HCT116 (cell line): Measurements from ENCODE around the gene SH2B3. TPM values are rescaled to one million over a fixed set of nuclear protein-coding genes. Genes with fewer than 3 reads are reported as not detected.

Source experiments
- ATAC-seq: fragments of 200-7000 bp; cut with Tn5 transposase; 2 replicates; pipeline ENCODE4 v1.9.1; 2020; ENCODE audit warnings: mild to moderate bottlenecking, moderate library complexity
- BruUV-seq: library from RNA; stranded (reverse); fragments of 400-500 nt; replicated peaks from 2 replicates; lab custom pipeline; 2021; lab: Mats Ljungman, UMichigan
- CTCF ChIA-PET: fragments of 300-600 bp; sonication (Branson Sonifier 250); formaldehyde crosslinking; loops from one replicate; lab custom pipeline; 2021; ENCODE audit warnings: antibody characterized with exemption; lab: Charles Lee
- POLR2A ChIA-PET: fragments of 300-600, 350-600 bp; sonication (Branson Sonifier 250); formaldehyde crosslinking; loops from one replicate; lab custom pipeline; 2021; ENCODE audit warnings: antibody characterized with exemption; lab: Charles Lee
- RAD21 ChIA-PET, 2 experiments: fragments of 300-600 bp; sonication (Branson Sonifier 250); formaldehyde crosslinking; loops; one replicate each; lab custom pipeline; 2023; ENCODE audit warnings: low total read pairs in 2 of 2; ENCODE audit not compliant: uncharacterized antibody in 2 of 2, unreplicated experiment in 2 of 2, low non-redundant PET in 1 of 2; lab: Charles Lee
- DNase-seq: peaks from one replicate; pipeline ENCODE4 v3.0.0-alpha.2; 2010; ENCODE audit warnings: low read depth, low spot score
- H2AFZ ChIP-seq: fragments of 200-600 bp; shearing (Covaris generic), sonication (generic); 2 replicates; pipeline ENCODE4 v1.6.1; 2017; ENCODE audit warnings: low read depth, mixed run types, mixed read lengths, antibody characterized with exemption, low read length; ENCODE audit not compliant: poor library complexity, severe bottlenecking
- H3K27ac ChIP-seq: 2 replicates; pipeline ENCODE4 v1.5.1; 2012; ENCODE audit warnings: low read depth, low read length
- H3K27me3 ChIP-seq: fragments of 200-600 bp; sonication (generic); 2 replicates; pipeline ENCODE4 v1.6.1; 2016; ENCODE audit warnings: mixed run types, low read length, mixed read lengths; ENCODE audit not compliant: insufficient read depth
- H3K36me3 ChIP-seq, 2 experiments: fragments of 200-500 bp in 1 of 2; fragments of 200-600 bp in 1 of 2; sonication (Bioruptor generic) in 1 of 2; sonication (generic) in 1 of 2; 2 replicates each; pipeline versions ENCODE4 v1.5.1 to v1.6.1; 2014 to 2016; ENCODE audit warnings: low read length in 2 of 2, inconsistent platforms in 1 of 2, mixed read lengths in 1 of 2, mixed run types in 1 of 2; ENCODE audit not compliant: insufficient read depth in 2 of 2, control insufficient read depth in 1 of 2
- H3K4me1 ChIP-seq, 2 experiments: fragments of 200-600 bp in 1 of 2; sonication (generic) in 1 of 2; 2 replicates each; pipeline versions ENCODE4 v1.5.1 to v1.6.1; 2012 to 2017; ENCODE audit warnings: low read length in 2 of 2, inconsistent platforms in 1 of 2, mild to moderate bottlenecking in 1 of 2, mixed read lengths in 1 of 2, mixed run types in 1 of 2, moderate library complexity in 1 of 2; ENCODE audit not compliant: insufficient read depth in 2 of 2, control insufficient read depth in 1 of 2
- H3K4me2 ChIP-seq: fragments of 200-600 bp; sonication (generic); 2 replicates; pipeline ENCODE4 v1.6.1; 2017; ENCODE audit warnings: mixed run types, low read length, mixed read lengths
- H3K4me3 ChIP-seq, 2 experiments: fragments of 200-600 bp in 1 of 2; sonication (generic) in 1 of 2; replicated peaks in 1 of 2; 2 replicates each; pipeline ENCODE4 v1.5.1; 2011 to 2016; ENCODE audit warnings: low read length in 2 of 2, control low read depth in 1 of 2, low read depth in 1 of 2, mild to moderate bottlenecking in 1 of 2, mixed read lengths in 1 of 2, mixed run types in 1 of 2
- H3K79me2 ChIP-seq: fragments of 200-600 bp; sonication (generic); 2 replicates; pipeline ENCODE4 v1.6.1; 2017; ENCODE audit warnings: mild to moderate bottlenecking, mixed run types, low read length, moderate library complexity, mixed read lengths; ENCODE audit not compliant: insufficient read depth
- H3K9ac ChIP-seq: fragments of 200-600 bp; sonication (generic); 2 replicates; pipeline ENCODE4 v1.6.1; 2016; ENCODE audit warnings: low read length, mixed read lengths
- H3K9me2 ChIP-seq: fragments of 200-600 bp; sonication (generic), shearing (Covaris generic); 2 replicates; pipeline ENCODE4 v1.6.1; 2017; ENCODE audit warnings: mixed run types, mild to moderate bottlenecking, moderate library complexity; ENCODE audit not compliant: insufficient read depth
- H3K9me3 ChIP-seq, 2 experiments: fragments of 200-500 bp in 1 of 2; fragments of 200-600 bp in 1 of 2; sonication (Bioruptor generic) in 1 of 2; sonication (generic) in 1 of 2; 2 replicates each; pipeline ENCODE4 v1.6.1; 2014 to 2017; ENCODE audit warnings: low read length in 2 of 2, mixed read lengths in 2 of 2, inconsistent platforms in 1 of 2, low read depth in 1 of 2, mild to moderate bottlenecking in 1 of 2, mixed run types in 1 of 2, moderate library complexity in 1 of 2; ENCODE audit not compliant: control insufficient read depth in 1 of 2, insufficient read depth in 1 of 2
- H4K20me1 ChIP-seq: fragments of 200-600 bp; sonication (generic), shearing (Covaris generic); 2 replicates; pipeline ENCODE4 v1.6.1; 2017; ENCODE audit warnings: mixed run types, mild to moderate bottlenecking, moderate library complexity; ENCODE audit not compliant: insufficient read depth
- CTCF ChIP-seq, 3 experiments: fragments of 200-600 bp in 1 of 3; sonication (generic) in 1 of 3; IDR thresholded peaks in 2 of 3; conservative IDR thresholded peaks in 1 of 3; 2 replicates each; pipeline ENCODE4 v1.5.1; 2012 to 2017; ENCODE audit warnings: low read depth in 2 of 3, low read length in 2 of 3, antibody characterized with exemption in 1 of 3, borderline replicate concordance in 1 of 3, control low read depth in 1 of 3, mild to moderate bottlenecking in 1 of 3, mixed read lengths in 1 of 3, mixed run types in 1 of 3, moderate library complexity in 1 of 3; ENCODE audit not compliant: insufficient read depth in 1 of 3
- EGR1 ChIP-seq: IDR thresholded peaks from 2 replicates; pipeline ENCODE4 v1.6.1; 2012; ENCODE audit warnings: low read depth
- EZH2 ChIP-seq: fragments of 200-600 bp; sonication (generic); IDR thresholded peaks from 2 replicates; pipeline ENCODE4 v1.6.1; 2017; ENCODE audit warnings: antibody characterized with exemption, mixed run types
- JUND ChIP-seq: IDR thresholded peaks from 2 replicates; pipeline ENCODE4 v1.6.1; 2012
- MAX ChIP-seq: IDR thresholded peaks from 2 replicates; pipeline ENCODE4 v1.6.1; 2012
- POLR2AphosphoS5 ChIP-seq: IDR thresholded peaks from 2 replicates; pipeline ENCODE4 v1.6.1; 2011; ENCODE audit warnings: mild to moderate bottlenecking, low read depth, low read length, moderate library complexity
- SP1 ChIP-seq: IDR thresholded peaks from 2 replicates; pipeline ENCODE4 v1.6.1; 2012; ENCODE audit warnings: low read depth
- ZBTB33 ChIP-seq: IDR thresholded peaks from 2 replicates; pipeline ENCODE4 v1.6.1; 2011; ENCODE audit warnings: mild to moderate bottlenecking, low read length, moderate library complexity; ENCODE audit not compliant: insufficient replicate concordance; ENCODE audit errors: extremely low read depth
- intact Hi-C: fragments of 100-400 bp; cut with micrococcal nuclease; formaldehyde crosslinking; loops from 2 replicates; pipeline ENCODE4 v1.10.0; 2022
- total RNA-seq: library from RNA; stranded (reverse); gene quantifications from one replicate; pipeline ENCODE4 v1.2.1, GENCODE V29; 2021; ENCODE audit not compliant: unreplicated experiment

SH2B3 gene
- total RNA-seq, 1 experiment from 2014 or later = 17.3 TPM

GRCh38 chr12:111444925-111445725 is 39.4 kb downstream of the SH2B3 start:
- Histone ChIP-seq H3K9me3 (no peaks in the 10 kb centered on the region), H3K79me2 (no peaks in the 10 kb centered on the region; the same call in 1 of the 2 replicates), H3K4me1 (peaks cover 0 to 5% of the 10 kb centered on the region in 2 experiments; a peak in 1 of 4 replicates), H4K20me1 (no peaks in the 10 kb centered on the region), H3K4me3 (no peak overlapping the region), H3K27ac (no peak overlapping the region), H3K4me2 (no peak overlapping the region), H3K27me3 (no peaks in the 10 kb centered on the region), H2AFZ (no peak overlapping the region), H3K9ac (no peak overlapping the region), H3K9me2 (no peaks in the 10 kb centered on the region), H3K36me3 (peaks cover 22 to 27% of the 10 kb centered on the region in 2 experiments; a peak in 3 of 4 replicates)
- DNase-seq (no peak), ATAC-seq (no peak; the same call in 1 of the 2 replicates)
- intact Hi-C loops = no loop called here
- TF ChIP-seq ZBTB33 (no peak), SP1 (no peak), POLR2AphosphoS5 (peak; percentile 8; the same call in 1 of the 2 replicates), JUND (no peak), MAX (no peak), CTCF (IDR thresholded peaks at IDR 0.05 in 2 of 3, conservative IDR thresholded peaks at IDR 0.05 in 1 of 3; ENCODE audit: borderline replicate concordance in 1 of 3, insufficient read depth in 1 of 3, low read depth in 2 of 3, low read length in 2 of 3) (no peak), EGR1 (no peak), EZH2 (no peak)
- CTCF ChIA-PET = interaction anchor here (1.0 kb wide), 1 partner anchor 48 kb away, joined by 3 read pairs; no protein-coding TSS in a partner anchor
- BruUV-seq = no TSS peak
- POLR2A ChIA-PET = no interaction called here
- RAD21 ChIA-PET = no interaction called here
